ENCODE results near the gene HDDC2. TPM values are rescaled to one million over a fixed set of nuclear protein-coding genes. Genes with fewer than 3 reads are reported as not detected.

The HDDC2 gene
- total RNA-seq, 2 experiments from 2014 or later, result 19.4 to 21.6 TPM

- Histone ChIP-seq H3K27ac (ENCODE audit: low read depth in 1 of 2, low read length in 2 of 2) (no peak overlapping the region), H3K36me3 (ENCODE audit: insufficient read depth, low read length) (peaks cover 37% of the 10 kb centered on the region), H3K27me3 (ENCODE audit: control insufficient read depth in 1 of 2, insufficient read depth in 2 of 2, low read length in 2 of 2) (no peaks in the 10 kb centered on the region), H3K4me1 (ENCODE audit: insufficient read depth, low read length) (peaks cover 3% of the 10 kb centered on the region), H3K4me3 (ENCODE audit: low read length) (no peak overlapping the region), H3K9me3 (ENCODE audit: control insufficient read depth in 1 of 2, insufficient read depth in 1 of 2, low read length in 2 of 2) (no peaks in the 10 kb centered on the region)
- DNase-seq, result no peak
- CTCF ChIA-PET, result no interaction called here
- intact Hi-C loops (cut with DNase I, micrococcal nuclease), result no loop called here
- Mint-ChIP-seq H3K36me3 (ENCODE audit: low read depth) (peaks cover 87% of the 10 kb centered on the region), H3K4me3 (no peak overlapping the region), H3K9me3 (no peaks in the 10 kb centered on the region), H3K27ac (no peak overlapping the region), H3K4me1 (ENCODE audit: low read depth) (peaks cover 26% of the 10 kb centered on the region), H3K27me3 (no peaks in the 10 kb centered on the region)
- POLR2A ChIA-PET, result no interaction called here
- no peak for ATAC-seq (ENCODE audit: poor library complexity)
- no peak for TF ChIP-seq CTCF (IDR thresholded peaks at IDR 0.05)
Observed at GRCh38 chr6:125274935-125275334, 26.8 kb downstream of the HDDC2 start.

GRCh38 chr6:125273965-125274364, 27.8 kb downstream of the HDDC2 start:
- Histone ChIP-seq H3K9me3 (ENCODE audit: control insufficient read depth in 1 of 2, insufficient read depth in 1 of 2, low read length in 2 of 2) (no peaks in the 10 kb centered on the region), H3K27me3 (ENCODE audit: control insufficient read depth in 1 of 2, insufficient read depth in 2 of 2, low read length in 2 of 2) (no peaks in the 10 kb centered on the region), H3K4me3 (ENCODE audit: low read length) (no peak overlapping the region), H3K27ac (ENCODE audit: low read depth in 1 of 2, low read length in 2 of 2) (no peak overlapping the region), H3K4me1 (ENCODE audit: insufficient read depth, low read length) (peaks cover 3% of the 10 kb centered on the region), H3K36me3 (ENCODE audit: insufficient read depth, low read length) (peaks cover 35% of the 10 kb centered on the region)
- Mint-ChIP-seq H3K27me3 (no peaks in the 10 kb centered on the region), H3K4me1 (ENCODE audit: low read depth) (peaks cover 21% of the 10 kb centered on the region), H3K36me3 (ENCODE audit: low read depth) (peaks cover 77% of the 10 kb centered on the region), H3K27ac (no peak overlapping the region), H3K9me3 (no peaks in the 10 kb centered on the region), H3K4me3 (no peak overlapping the region)
- POLR2A ChIA-PET, result no interaction called here
- intact Hi-C loops (cut with DNase I, micrococcal nuclease), result no loop called here
- CTCF ChIA-PET, result no interaction called here
- no peak for TF ChIP-seq CTCF (IDR thresholded peaks at IDR 0.05)
- ATAC-seq (ENCODE audit: poor library complexity) (no peak), DNase-seq (no peak)

DNA sequence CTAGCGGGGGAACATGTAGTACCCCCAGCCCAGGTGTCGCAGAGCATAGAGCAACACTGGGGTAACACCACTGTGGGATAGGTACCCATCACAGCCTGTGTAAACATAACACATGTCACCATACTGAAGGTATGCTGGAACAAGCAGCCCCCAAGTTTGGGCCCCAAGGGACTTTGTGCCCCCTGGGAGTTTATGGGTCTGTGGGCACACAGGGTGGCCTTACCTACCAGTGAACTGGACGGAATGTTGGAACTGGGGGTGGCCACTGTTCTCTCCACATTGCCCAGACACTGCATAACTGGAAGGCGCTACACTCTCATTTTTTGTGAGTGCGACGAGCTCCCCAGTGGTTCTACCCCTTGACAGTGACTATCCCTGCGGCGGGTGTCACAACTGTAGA, 28.5 kb downstream of the HDDC2 start:
- no peaks in the 10 kb centered on the region for H3K27me3 ChIP-seq (ENCODE audit: control insufficient read depth in 1 of 2, insufficient read depth in 2 of 2, low read length in 2 of 2)
- no peak overlapping the region for H3K27ac ChIP-seq (ENCODE audit: low read depth in 1 of 2, low read length in 2 of 2)
- no peaks in the 10 kb centered on the region for H3K9me3 Mint-ChIP-seq
- TF ChIP-seq CTCF (IDR thresholded peaks at IDR 0.05), result no peak
- DNase-seq (no peak), ATAC-seq (ENCODE audit: poor library complexity) (no peak)
- peaks cover 15% of the 10 kb centered on the region for H3K4me1 Mint-ChIP-seq (ENCODE audit: low read depth)
- POLR2A ChIA-PET, result no interaction called here
- H3K4me1 ChIP-seq (ENCODE audit: insufficient read depth, low read length), result peaks cover 3% of the 10 kb centered on the region
- H3K4me3 ChIP-seq (ENCODE audit: low read length), result no peak overlapping the region
- no peak overlapping the region for H3K4me3 Mint-ChIP-seq
- intact Hi-C loops (cut with DNase I, micrococcal nuclease), result no loop called here
- H3K27ac Mint-ChIP-seq, result no peak overlapping the region
- peaks cover 32% of the 10 kb centered on the region for H3K36me3 ChIP-seq (ENCODE audit: insufficient read depth, low read length)
- no peaks in the 10 kb centered on the region for H3K9me3 ChIP-seq (ENCODE audit: control insufficient read depth in 1 of 2, insufficient read depth in 1 of 2, low read length in 2 of 2)
- CTCF ChIA-PET, result no interaction called here
- no peaks in the 10 kb centered on the region for H3K27me3 Mint-ChIP-seq
- H3K36me3 Mint-ChIP-seq (ENCODE audit: low read depth), result peaks cover 70% of the 10 kb centered on the region

Data from CD4-positive, alpha-beta T cell (primary cell).